Ammon's horn (tissue), 1 donor: ENCODE results near the gene SEZ6.

ENCODE experiments used
- DNase-seq: peaks from one replicate; pipeline ENCODE4 v3.0.0-alpha.2; 2016; ENCODE audit warnings: low spot score

The SEZ6 gene

DNA sequence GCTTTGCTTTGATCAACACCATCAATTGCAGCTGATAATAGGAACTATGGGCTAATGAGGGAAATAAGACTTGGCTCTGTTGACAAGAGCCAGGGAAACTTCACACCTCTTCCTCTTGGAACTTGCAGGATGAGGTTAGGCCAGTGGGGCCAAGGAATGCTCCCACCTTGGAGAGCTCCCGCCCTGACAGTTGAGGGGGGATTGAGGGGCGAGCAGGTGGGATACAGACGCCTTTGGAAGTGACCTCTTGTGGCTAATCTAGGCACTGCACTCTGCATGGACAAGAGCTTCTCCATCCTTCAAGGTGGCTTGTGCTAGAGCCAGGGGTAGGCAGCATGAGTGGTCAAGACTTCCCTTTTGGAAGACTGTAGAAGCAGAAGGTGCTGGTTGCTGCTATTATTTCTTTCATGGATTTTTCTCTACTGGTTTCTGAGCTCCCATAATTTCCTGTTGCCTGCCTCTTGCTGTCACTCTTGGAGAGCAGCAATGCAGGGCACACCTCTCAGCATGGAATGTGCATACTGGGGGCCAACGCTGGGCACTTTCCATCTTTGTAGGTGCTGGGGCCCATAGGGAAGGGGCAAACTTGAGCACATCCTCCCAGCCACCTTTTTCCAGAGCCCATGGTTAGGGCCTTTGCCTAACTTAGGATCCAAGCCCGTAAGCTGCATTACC is 52.3 kb downstream of the SEZ6 start:
- DNase-seq = peak; percentile 72

- peak; percentile 100 for DNase-seq
Measured at GRCh38 chr17:28951991-28952975, 53.5 kb downstream of the SEZ6 start.

DNA sequence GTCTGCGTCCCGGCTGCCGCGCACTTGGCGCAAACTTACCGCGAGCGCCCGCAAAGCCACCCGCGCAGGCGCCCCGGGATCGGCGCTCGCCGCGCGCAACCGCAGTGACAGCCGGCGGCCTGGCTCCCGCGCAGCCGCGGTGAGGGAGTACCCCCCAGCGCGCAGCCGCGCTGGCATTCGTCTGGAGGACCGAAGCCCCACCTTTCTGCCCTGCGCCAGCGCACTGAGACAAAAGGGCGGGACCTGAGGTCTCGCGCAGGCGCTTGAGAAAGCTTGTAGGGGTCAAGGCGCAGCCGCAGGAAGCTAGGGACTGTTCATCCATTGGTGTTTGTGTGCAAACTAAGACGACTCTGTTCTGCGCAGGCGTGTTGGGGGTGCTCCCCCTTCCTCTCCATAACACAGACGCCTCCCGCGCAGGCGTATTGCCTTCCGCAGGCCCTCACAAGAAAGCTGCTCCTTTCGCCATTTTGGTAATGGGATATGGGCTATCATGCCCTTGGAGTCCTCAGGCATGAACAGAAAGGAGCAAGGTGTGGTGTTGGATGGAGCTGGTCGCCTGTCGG is 54.3 kb downstream of the SEZ6 start, which contains the start of gene PHF12:
Gene PHF12 (minus strand): TSS at position 91 of the 563 bp plus-strand sequence. CDS start 558 bp downstream, outside the sequence.
- peak; percentile 100 for DNase-seq

DNA sequence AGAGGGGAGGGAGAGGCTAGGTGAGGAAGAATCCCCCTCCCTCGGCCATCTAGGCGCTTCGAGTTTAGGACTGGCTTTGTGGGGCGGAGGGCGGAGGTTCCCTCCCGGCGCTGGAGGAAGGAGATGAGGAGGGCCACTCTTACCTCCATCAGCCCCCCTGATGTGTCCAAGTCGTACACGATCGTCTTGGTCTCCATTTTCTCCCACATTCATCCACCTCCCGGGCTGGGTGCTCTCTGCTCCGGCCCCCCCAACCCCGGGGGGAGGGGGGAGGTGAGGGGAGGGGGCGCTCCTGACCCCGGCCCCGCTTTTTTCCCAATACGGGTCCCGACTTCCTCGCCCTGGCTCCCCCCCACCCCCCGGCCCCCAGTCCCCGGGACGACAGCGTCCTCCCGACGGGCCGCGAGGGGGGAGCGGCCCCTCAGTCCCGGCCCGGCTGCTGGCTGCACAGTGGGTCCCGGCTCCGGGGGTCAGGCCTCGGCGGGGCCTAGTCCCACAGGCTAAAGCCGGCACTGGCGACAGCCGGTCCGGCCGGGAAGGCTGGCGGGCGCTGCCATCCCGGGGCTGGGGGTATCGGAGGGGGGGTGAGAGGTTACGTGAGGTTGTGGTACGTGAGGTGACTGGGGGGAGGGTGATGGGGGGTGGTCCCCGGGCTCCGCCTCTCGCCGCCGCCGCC is 54.9 kb downstream of the SEZ6 start:
- no peak for DNase-seq

DNA sequence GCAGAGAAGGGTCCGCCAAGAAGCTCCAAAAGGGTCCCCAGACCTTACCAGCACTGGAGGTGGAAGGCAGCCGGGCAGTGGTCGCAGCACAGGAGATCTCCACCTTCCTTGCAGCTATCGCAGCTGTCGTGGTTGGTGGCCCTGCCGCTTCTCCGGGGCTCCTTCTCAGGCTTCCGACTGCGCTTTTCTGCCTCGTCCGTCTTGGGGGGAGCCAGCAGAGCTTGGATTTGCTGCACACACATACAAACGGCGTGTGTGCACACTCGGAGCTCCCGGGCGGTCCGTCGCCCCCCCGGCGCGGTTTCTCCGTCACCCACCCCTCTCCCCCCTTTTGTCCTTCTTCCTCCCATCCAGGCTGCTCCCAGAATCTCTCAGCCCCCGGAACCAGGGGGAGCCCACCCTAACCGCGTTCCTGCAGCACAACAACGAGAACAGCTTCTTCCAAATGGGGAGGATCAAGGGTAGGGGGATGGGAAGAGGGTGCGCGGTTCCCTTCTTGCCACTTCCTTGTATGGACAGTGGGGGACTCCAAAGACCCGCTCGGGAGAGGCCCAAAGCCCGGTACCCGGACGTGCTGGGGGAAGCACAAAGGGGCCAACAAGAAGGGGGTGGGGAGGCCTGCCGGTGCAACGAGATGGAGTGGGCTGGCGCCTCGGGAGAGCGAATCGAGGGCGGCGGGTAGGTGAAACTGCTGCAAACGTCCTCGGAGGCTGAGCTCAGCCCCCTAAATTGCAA is 55.6 kb downstream of the SEZ6 start:
- peak; percentile 70 for DNase-seq

- DNase-seq = peak; percentile 71
Measured at GRCh38 chr17:28949185-28950016, 56.4 kb downstream of the SEZ6 start.

GRCh38 chr17:28948873-28949184 is 57.0 kb downstream of the SEZ6 start:
- DNase-seq = peak; percentile 49

DNA sequence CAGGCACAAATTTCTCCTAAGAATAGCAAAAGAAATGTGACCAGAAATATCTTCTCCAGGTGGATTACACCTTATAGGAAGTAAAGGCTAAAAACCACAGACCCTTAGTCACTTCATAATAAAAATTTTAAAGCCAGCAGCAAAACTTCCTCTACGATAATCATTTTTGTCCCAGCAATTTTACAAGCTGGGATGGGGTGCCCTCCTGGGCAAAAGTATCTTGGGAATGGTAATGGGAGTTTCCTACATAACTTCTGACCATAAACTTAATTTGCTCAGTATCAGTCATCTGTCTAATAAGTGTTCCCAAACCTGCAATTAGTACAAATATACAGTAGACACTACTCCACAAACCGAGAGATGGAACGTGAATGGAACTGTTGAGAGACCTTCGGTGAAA is 57.5 kb downstream of the SEZ6 start:
- no peak for DNase-seq

DNA sequence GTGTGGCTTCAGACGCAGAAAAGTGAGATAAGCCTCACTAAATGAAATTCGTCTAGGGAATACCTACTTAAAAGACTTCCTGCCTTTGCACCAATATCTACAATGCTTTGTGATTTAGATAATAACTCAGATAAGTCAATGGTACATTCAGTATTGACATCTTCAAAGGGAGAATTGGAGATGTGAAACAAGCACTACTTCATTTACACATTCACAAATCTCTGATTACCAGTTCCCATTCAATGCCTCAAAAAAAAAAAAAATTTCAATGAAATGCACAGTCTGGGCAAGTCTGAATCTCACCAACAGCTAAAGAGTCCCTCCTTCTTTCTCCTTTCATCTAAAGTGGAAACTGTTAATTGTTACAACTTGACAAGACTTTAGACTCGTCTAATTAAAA is 58.2 kb downstream of the SEZ6 start:
- no peak for DNase-seq

- no peak for DNase-seq
Measured at GRCh38 chr17:28946239-28946638, 59.6 kb downstream of the SEZ6 start.

DNA sequence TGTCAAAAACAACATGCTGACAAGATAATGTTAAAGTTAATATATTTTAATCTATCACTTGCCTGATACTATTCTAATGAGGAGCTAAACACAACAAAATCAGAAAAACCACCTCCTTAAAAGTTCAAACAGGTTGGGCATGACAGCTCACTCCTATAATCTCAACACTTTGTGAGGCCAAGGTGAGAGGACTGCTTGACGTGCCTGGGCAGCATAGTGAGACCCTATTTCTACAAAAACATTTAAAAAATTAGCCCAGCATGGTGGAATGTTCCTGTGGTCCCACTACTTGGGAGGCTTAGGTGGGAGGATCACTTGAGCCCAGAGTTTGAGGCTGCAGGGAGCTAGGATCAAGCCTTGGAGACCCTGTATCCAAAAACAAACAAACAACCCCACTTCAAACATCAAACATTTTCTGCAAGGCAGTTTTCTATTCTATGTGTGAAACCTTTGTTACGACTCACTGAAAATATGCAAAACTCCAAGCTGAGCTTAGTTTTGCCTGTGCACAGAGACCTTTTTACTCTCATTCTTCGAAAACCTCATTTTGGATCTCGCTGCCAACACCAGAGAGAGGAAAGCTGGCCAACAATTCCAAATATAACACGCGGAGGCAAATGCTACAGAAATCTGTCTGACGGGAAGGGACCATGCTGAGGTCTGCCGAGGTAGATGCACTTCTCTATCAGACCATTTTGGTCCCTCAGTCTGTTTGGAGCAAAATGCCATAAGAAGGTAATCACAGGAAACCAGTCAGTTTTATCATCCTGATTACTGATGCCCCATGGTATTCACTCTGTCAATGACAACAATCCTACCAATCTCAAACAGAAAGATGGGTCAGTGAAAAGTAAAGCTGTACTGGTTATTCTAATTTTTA is 60.7 kb downstream of the SEZ6 start:
- DNase-seq = peak; percentile 47

- DNase-seq = no peak
Measured at GRCh38 chr17:28944343-28944742, 61.5 kb downstream of the SEZ6 start.

DNA sequence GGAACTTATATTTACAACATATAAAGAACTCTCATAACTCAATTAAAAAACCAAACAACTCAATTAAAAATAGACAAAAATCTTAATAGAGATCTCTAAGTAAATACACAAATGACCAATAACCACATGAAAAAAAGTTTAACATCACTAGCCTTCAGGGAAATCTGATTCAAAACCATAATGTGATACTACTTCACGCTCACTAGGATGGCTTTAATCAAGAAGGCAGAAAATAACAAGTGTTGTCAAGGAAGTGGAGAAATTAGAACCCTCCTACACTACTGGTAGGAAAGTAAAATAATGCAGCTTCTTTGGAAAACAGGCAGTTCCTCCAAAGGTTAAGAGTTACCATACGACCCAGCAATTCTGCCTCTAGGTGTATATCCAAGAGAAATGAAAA is 62.9 kb downstream of the SEZ6 start:
- DNase-seq = no peak

GRCh38 chr17:28941251-28941650 is 64.6 kb downstream of the SEZ6 start:
- no peak for DNase-seq

DNA sequence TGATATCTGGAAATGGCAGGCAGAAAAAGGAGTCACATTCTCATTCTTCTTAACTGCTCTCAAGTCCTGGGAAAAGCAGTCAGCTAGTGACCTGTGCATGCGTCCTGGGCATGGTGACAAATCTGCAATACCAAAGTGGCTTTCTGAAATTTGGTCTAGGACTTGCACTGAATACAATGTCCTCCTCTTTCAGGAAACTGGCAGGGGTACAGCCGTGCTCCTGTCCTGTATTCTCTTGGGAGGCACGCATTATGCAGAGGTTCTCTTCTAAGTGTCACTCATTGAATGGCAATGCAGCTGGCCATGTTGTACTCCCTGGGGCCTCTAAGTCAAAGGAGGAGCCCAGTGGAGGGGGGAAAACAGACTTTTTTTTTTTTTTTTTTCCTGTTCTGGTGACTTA is 65.2 kb downstream of the SEZ6 start:
- DNase-seq = peak; percentile 52

DNA sequence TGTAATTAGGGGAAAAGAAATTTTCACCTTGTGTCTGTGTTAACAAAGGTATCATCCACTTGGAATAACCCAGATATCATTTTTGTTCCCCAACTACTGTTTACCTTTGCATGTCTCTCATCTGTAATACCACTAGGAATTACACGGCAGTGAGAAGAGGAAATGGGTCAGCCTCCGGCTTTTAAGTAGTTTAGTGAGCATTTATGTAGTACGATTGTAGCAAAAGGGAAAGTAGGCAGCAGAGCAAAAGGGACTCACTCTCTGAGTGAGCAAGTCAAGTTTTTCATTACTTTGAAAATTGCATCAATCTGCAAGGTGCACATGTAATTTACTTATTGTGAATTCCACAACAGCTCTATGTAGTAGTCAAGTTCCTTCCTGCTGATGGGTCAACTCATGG is 65.7 kb downstream of the SEZ6 start:
- no peak for DNase-seq

- peak; percentile 57 for DNase-seq
Measured at GRCh38 chr17:28938552-28938951, 67.3 kb downstream of the SEZ6 start.

DNA sequence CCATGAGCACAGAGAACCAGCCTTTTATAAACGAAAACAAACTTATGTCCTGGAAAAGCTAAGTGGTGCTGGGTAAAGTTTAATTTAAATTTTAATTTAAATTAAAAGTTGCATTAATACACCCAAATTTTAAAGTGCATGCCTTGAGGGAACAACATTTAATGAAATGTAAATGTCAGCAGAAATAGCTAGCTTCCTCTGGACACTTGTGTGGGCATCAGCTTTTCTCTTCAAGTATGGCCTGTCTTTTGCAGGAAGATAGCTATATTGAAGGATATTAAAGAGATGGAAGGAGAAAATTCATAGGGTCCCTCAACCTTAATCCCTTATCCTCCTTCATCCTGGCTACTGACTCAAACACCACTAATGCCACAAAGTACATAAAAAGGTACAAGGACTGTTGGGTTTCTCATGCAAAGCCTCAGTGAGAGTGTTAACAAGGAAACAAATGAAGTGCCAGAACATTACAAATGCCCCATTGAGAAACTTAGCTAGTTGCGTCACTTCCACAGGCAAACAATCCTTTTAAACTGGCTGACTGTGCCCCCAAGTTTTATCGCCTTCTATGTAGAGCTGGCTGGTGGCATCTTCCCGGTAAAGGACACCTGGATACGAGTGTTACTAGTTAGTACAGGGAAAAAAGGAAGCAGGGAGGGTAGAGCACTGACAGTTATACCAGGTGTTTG is 68.6 kb downstream of the SEZ6 start:
- peak; percentile 85 for DNase-seq
